Measurements from ENCODE around the gene ATG7. TPM values are rescaled to one million over a fixed set of nuclear protein-coding genes. Genes with fewer than 3 reads are reported as not detected.

The ATG7 gene
- total RNA-seq, 2 experiments from 2014 or later, result 28.3 to 38.2 TPM

DNA sequence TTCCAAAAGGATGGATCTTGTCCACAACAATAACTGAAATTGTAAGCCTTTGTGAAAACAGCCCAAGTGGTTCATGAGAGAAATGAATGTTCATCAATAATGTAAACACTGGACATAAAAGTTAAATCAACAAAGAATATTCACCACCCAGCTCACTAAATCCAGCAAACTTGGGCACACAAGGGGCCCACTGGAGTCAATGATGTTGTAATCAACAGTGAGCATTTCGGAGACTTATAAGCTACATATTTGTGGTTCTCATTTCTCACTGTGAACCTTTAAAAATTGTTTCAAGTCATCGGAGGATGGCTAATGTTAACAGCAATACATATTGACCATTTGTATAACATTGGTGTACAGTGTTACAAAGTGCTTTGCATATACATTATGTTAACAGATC, 308.4 kb downstream of the ATG7 start:
- DNase-seq, result no peak
- Mint-ChIP-seq H3K27me3 (no peaks in the 10 kb centered on the region), H3K4me3 (no peak overlapping the region), H3K27ac (no peak overlapping the region), H3K4me1 (peaks cover 15% of the 10 kb centered on the region), H3K36me3 (peaks cover 14% of the 10 kb centered on the region), H3K9me3 (ENCODE audit: low read depth) (no peaks in the 10 kb centered on the region)
- CTCF ChIA-PET, result interaction anchor here (0.7 kb wide), 1 partner anchor 200 kb away, joined by 3 read pairs; no protein-coding TSS in a partner anchor
- ATAC-seq, result no peak

DNA sequence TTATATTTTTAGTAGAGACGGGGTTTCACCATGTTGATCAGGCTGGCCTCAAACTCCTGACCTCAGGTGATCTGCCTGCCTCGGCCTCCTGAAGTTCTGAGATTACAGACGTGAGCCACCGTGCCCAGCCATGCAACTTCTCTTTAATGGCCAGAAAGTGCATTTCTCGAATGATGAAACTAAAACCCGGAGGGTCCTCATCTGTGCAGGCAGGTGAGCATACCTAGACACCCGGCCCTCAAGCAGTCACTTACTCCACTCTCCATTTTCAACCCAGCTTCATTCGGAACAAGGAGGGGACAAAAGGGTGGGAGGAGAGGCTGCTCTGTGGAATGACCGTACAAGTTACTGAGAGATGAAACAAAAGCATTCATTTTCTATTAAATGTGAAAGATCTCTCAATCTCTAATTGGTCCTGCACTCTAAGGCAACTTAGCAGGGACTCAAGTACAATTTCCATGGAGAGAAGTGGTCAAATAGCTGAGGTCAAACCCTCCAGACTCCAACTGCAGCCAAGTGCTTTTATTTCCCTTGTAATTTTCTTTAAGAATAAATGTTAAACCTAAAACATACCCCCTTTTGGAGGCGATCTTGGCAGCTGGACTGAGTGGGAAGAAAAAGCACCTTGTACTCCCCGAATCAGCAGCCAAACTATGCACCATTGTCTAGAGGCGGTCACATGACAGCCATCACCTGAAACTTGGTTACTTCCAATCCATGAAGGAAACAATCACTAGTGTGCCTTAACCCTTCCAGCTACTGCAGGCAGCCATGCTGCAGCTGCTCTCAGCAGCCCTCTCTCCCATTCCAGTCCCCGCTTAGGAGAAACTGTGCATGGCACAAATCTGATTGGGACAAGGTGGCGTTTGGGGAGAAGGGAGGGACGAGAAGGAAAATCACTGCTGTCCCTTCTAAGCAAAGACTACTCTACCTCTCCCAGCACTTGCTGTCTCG, 309.3 kb downstream of the ATG7 start:
- peaks cover 15% of the 10 kb centered on the region for H3K4me1 Mint-ChIP-seq
- no peak overlapping the region for H3K4me3 Mint-ChIP-seq
- ATAC-seq (no peak), DNase-seq (no peak)
- CTCF ChIA-PET, result interaction anchor here (0.7 kb wide), 1 partner anchor 199 kb away, joined by 3 read pairs; no protein-coding TSS in a partner anchor
- H3K27ac Mint-ChIP-seq, result no peak overlapping the region
- H3K9me3 Mint-ChIP-seq (ENCODE audit: low read depth), result no peaks in the 10 kb centered on the region
- peaks cover 16% of the 10 kb centered on the region for H3K36me3 Mint-ChIP-seq
- no peaks in the 10 kb centered on the region for H3K27me3 Mint-ChIP-seq

DNA sequence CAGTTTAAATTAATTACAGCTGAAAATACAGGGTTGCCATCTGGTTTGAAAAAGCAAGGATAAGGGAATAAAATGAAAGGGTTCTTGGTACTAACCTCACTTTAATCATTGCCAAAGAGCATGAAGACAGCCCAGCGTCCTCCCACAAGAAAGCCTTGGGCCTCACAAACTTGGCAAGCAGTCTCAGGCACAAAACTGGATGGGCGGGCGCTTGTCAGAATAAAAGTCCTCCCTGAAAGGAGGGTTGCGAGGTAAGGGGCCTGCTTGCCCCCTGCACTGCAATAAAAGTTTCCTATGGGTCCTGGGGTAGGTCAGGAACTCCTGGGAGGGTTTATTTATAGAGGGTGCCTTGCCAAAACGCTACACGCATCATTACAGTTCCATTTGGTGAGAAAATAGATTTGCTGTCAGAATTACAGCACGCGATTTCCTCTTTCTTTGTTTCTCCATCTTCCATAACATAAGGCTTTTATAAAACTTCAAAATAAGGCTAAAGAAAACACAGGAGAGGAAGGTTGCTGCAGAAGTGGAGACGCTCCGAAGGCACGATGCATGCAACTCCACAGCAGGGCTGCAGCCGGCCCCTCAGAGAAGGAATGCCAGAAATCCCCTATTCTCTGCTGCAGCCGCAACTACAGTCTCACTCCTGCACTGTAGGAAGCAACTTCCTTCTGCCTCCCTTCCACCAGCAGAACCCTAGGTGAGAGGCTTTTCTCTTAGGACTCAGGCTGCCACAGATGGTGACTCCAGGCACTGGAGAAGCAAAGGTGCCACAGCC, 310.2 kb downstream of the ATG7 start:
- Mint-ChIP-seq H3K4me3 (no peak overlapping the region), H3K4me1 (peaks cover 18% of the 10 kb centered on the region), H3K9me3 (ENCODE audit: low read depth) (no peaks in the 10 kb centered on the region), H3K27ac (no peak overlapping the region), H3K36me3 (peaks cover 20% of the 10 kb centered on the region), H3K27me3 (no peaks in the 10 kb centered on the region)
- CTCF ChIA-PET, result no interaction called here
- ATAC-seq (no peak), DNase-seq (no peak)

DNA sequence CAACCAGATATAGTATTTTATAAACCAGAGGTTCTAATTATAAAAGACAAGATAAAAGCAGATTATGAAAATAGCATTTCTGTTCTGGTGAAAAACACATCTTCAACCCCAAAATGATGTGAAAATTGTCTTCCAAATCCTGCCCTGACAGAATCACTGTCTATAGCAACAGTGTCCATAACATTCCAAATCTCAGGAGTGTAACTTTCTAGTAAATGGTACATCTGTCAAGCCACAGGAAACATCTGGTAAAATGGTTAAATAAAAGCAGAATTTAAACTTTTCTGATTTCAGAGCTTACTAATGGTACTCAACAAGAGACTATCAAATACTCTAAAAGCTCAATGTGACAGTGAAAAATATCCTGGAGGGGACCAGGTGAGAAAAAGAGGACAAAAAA, 311.0 kb downstream of the ATG7 start:
- no peak for ATAC-seq
- CTCF ChIA-PET, result no interaction called here
- H3K36me3 Mint-ChIP-seq, result peaks cover 23% of the 10 kb centered on the region

DNA sequence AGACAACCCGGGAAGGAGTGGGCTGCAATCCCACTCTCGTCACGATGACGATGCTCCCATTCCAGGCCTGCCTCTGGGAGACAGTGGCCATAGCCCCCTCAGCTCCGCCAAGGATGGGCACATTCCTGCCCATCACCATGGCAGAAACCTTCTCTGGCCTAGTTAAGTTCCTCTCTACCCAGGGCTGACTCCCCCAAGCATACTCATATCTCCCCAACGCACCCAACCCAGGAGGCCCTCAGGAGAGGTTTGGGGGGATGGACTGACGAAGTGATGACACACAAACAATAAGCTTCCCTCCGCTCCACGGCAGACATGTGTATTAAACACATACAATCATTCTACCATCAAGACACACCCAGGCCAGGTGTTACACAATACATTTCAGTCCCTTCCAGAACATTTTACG, 311.4 kb downstream of the ATG7 start:
- Mint-ChIP-seq H3K4me1 (peaks cover 30% of the 10 kb centered on the region), H3K27ac (no peak overlapping the region), H3K27me3 (no peaks in the 10 kb centered on the region), H3K9me3 (ENCODE audit: low read depth) (no peaks in the 10 kb centered on the region), H3K36me3 (peaks cover 23% of the 10 kb centered on the region), H3K4me3 (no peak overlapping the region)
- ATAC-seq (no peak), DNase-seq (no peak)
- CTCF ChIA-PET, result no interaction called here

More for the DNA sequence above, 311.0 kb downstream of the ATG7 start:
- no peak overlapping the region for H3K4me3 Mint-ChIP-seq
- H3K9me3 Mint-ChIP-seq (ENCODE audit: low read depth), result no peaks in the 10 kb centered on the region
- no peaks in the 10 kb centered on the region for H3K27me3 Mint-ChIP-seq
- no peak overlapping the region for H3K27ac Mint-ChIP-seq
- no peak for DNase-seq
- H3K4me1 Mint-ChIP-seq, result peaks cover 26% of the 10 kb centered on the region

DNA sequence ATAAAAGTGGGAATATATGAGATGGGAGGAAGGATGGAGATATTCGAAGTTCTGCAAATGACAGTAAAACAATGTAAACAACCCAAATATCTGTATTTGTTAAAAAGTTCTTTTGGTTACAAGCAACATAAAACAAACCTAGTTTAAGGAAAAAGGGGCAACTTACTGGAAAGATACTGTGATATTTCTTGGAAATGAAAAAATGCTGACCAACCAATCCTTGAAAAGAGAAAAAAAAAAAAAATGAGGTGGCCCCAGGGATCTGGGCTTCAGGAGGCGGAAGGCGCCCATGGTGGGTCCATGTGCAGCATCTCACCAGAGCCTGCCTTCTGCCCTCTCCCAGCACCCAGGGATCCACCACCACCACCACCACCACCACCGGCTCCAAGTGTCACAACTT, 312.4 kb downstream of the ATG7 start:
- Mint-ChIP-seq H3K4me3 (no peak overlapping the region), H3K27ac (no peak overlapping the region), H3K4me1 (peaks cover 38% of the 10 kb centered on the region), H3K36me3 (peaks cover 23% of the 10 kb centered on the region), H3K9me3 (ENCODE audit: low read depth) (no peaks in the 10 kb centered on the region), H3K27me3 (no peaks in the 10 kb centered on the region)
- CTCF ChIA-PET, result no interaction called here
- no peak for ATAC-seq
- DNase-seq, result no peak

DNA sequence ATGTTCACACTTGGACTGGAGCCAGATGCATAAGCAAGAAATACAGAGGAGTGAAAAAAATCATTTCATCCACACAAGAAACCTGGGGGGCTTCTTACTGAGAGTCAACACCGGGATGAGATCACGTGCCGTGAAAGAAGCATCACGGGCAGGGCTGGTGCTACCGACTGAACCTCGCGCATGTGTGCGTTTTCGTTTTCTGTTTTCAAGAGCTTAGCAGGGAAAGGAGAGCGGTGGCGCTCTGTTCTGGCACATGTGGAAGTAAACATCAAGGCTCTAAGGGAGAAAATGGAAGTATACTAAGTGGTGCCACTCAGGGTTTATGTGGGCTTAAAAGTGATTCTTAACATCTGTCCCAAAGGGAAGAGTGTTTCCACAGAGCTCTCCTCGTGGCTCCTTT, 315.6 kb downstream of the ATG7 start:
- no peak for ATAC-seq
- H3K27ac Mint-ChIP-seq, result no peak overlapping the region
- no peaks in the 10 kb centered on the region for H3K9me3 Mint-ChIP-seq (ENCODE audit: low read depth)
- H3K27me3 Mint-ChIP-seq, result no peaks in the 10 kb centered on the region
- CTCF ChIA-PET, result no interaction called here
- H3K36me3 Mint-ChIP-seq, result peaks cover 13% of the 10 kb centered on the region
- no peak for DNase-seq
- peaks cover 35% of the 10 kb centered on the region for H3K4me1 Mint-ChIP-seq
- H3K4me3 Mint-ChIP-seq, result no peak overlapping the region

DNA sequence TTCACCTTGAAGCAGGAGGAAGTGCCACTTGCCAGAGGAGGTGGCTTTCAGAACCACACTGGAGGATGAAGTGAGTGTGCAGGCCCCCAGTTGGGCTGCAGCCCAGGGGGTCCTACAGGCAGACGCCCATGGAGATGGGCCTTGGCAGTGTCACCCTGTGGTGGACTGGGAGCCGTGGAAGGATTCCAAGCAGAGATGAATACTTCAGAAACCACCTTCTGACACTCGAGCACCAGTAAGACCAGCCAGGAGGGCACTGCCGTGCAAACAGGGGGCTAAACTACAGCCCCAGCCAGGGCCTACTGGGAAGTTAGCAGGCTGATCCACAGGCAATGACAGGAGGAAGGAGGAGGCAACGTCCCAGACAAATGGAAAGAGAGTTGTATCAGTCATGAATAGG, 316.1 kb downstream of the ATG7 start:
- Mint-ChIP-seq H3K4me1 (peaks cover 31% of the 10 kb centered on the region), H3K36me3 (peaks cover 13% of the 10 kb centered on the region), H3K27ac (peak overlapping the region; percentile 20), H3K4me3 (no peak overlapping the region), H3K27me3 (no peaks in the 10 kb centered on the region), H3K9me3 (ENCODE audit: low read depth) (no peaks in the 10 kb centered on the region)
- ATAC-seq, result peak; percentile 27
- no peak for DNase-seq
- CTCF ChIA-PET, result no interaction called here

DNA sequence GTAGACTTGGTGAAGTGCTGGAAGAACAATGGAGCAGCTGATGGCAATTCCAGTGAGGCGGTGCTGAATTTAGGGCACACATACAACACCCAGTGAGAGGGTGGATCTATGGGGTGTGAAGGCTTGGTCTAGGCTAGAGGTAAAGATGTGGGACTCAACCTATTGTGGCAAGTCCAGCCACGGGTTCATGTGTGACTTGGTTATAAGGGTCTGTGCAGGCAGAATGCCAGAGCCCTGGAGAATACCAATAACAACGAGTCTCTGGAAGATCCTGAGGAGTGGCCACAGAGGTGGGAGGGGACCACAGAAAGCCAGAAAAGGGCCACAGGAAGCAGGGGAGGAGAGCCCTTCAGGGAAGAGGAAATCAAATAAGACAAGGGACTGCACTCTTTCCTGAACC, 316.6 kb downstream of the ATG7 start:
- Mint-ChIP-seq H3K4me3 (no peak overlapping the region), H3K36me3 (peaks cover 13% of the 10 kb centered on the region), H3K4me1 (peaks cover 30% of the 10 kb centered on the region), H3K27me3 (no peaks in the 10 kb centered on the region), H3K9me3 (ENCODE audit: low read depth) (no peaks in the 10 kb centered on the region), H3K27ac (no peak overlapping the region)
- ATAC-seq, result no peak
- CTCF ChIA-PET, result no interaction called here
- no peak for DNase-seq

DNA sequence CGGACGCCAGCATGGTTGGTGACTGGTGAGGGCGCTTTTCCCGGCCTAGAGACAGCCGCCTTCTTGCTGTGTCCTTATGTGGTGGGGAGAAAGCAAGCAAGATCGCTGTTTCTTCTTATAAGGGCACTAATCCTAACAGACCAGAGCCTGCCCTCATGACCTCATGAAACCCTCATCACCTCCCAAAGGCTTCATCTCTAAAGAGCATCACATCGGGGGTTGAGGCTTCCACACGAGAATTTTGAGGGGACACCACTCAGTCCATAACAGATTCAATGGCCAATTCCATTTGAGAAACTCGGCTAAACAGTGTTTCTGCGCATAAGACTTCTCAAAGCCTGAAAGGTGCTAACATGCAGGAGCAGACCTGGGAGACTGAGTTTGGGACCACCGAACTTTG, 317.5 kb downstream of the ATG7 start:
- no peak for ATAC-seq
- peaks cover 27% of the 10 kb centered on the region for H3K4me1 Mint-ChIP-seq
- H3K27ac Mint-ChIP-seq, result no peak overlapping the region
- CTCF ChIA-PET, result no interaction called here
- no peaks in the 10 kb centered on the region for H3K9me3 Mint-ChIP-seq (ENCODE audit: low read depth)
- H3K36me3 Mint-ChIP-seq, result peaks cover 18% of the 10 kb centered on the region
- DNase-seq, result no peak
- no peak overlapping the region for H3K4me3 Mint-ChIP-seq
- H3K27me3 Mint-ChIP-seq, result no peaks in the 10 kb centered on the region

DNA sequence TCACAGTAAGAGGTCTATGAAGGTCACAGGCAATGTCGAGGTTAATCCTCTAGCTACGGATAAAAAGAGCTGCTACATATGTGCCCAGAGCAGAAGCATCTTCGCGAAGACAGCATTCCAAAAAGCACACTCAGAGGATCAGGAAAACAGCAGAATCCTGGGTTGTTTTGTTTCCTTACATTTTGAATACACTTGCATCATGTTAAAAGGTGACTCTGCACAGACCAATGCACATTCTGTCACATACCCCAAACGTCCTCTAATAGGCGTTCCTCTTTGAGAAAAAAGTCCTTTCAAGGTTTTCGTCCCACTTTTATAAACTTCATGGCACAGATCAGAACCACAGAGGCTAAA, 318.8 kb downstream of the ATG7 start:
- no peaks in the 10 kb centered on the region for H3K27me3 Mint-ChIP-seq
- H3K27ac Mint-ChIP-seq, result no peak overlapping the region
- no peak overlapping the region for H3K4me3 Mint-ChIP-seq
- CTCF ChIA-PET, result no interaction called here
- ATAC-seq (no peak), DNase-seq (no peak)
- peaks cover 27% of the 10 kb centered on the region for H3K4me1 Mint-ChIP-seq
- H3K9me3 Mint-ChIP-seq (ENCODE audit: low read depth), result no peaks in the 10 kb centered on the region
- peaks cover 19% of the 10 kb centered on the region for H3K36me3 Mint-ChIP-seq

DNA sequence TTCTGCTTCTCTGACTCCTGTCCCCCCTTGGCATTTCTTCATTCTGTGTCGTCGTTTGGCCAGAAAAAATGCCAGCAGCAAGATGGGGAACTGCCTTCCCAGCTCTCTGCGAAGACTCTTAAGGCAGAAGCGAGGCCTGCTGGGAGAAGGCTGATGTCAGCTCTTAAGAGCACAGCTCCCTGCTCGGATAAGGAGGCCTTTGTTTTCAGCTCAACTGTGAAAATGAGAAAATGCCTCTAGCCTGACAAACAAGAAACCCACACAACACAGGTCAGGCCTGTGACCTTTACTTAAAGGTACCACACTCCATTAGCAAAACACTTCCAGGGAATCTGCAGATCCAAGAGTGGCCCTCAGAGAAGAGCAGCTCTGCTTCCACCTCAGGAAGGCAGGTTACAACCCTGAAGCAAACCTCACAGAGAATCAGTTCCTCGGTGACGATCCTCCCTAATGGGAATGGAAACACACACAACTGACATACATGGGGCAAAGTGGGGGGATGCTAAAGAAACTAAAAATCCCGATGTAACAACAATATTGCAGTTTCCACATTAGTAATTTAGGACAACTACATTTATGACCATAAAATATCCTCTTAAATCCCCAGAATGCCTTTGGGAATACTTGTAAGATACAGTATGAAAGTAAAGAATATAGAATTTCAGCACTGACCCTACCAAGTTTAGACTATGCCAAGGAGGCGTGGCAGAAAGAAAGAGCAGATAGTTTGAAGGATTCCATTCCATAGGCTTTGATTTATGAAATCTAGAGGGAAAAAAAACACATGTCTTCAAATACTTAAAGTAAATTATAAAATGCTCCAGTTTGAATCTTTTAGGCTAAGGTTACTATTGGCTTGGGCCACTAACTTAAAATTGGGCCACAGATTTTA, 319.4 kb downstream of the ATG7 start:
- no peak for DNase-seq
- H3K4me1 Mint-ChIP-seq, result peaks cover 27% of the 10 kb centered on the region

More for the DNA sequence above, 319.4 kb downstream of the ATG7 start:
- Mint-ChIP-seq H3K36me3 (peaks cover 21% of the 10 kb centered on the region), H3K27ac (no peak overlapping the region), H3K9me3 (ENCODE audit: low read depth) (no peaks in the 10 kb centered on the region), H3K27me3 (no peaks in the 10 kb centered on the region), H3K4me3 (no peak overlapping the region)
- CTCF ChIA-PET, result no interaction called here
- no peak for ATAC-seq

Measured in activated CD8-positive, alpha-beta memory T cell treated with anti-CD3 and anti-CD28 coated beads, Interleukin-2, amount 10 ng/mL, durations not matched to agents 7 days and 5 days (primary cell).